Measurements from ENCODE around the gene CRYGS. TPM values are rescaled to one million over a fixed set of nuclear protein-coding genes. Genes with fewer than 3 reads are reported as not detected.

CRYGS gene
- total RNA-seq, 4 donors from 2014 or later = 0.77 to 6.2 (median 2.4) TPM; not detected in 1

DNA sequence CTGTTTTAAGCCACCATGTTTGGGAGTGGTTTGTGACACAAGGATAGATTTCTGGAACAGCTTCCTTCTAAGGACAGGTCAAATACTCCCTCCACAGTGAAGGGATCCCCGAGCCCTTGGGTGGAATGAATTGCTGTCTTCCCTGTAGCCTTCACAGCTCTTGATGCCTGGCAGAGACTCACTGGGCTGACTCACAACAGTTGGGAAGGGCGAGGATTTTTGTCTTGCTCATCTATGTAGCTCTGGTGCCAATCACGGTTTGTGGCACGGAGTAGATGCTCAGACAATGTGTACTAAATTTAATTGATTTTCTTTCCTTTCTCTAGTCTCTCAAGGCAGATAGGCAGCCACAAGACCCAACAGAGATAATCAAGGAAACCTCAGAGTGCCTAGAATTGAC, 27.0 kb downstream of the CRYGS start:
- no peak for TF ChIP-seq POLR2A (IDR thresholded peaks at IDR 0.05)
- TF ChIP-seq, protein P1, sequence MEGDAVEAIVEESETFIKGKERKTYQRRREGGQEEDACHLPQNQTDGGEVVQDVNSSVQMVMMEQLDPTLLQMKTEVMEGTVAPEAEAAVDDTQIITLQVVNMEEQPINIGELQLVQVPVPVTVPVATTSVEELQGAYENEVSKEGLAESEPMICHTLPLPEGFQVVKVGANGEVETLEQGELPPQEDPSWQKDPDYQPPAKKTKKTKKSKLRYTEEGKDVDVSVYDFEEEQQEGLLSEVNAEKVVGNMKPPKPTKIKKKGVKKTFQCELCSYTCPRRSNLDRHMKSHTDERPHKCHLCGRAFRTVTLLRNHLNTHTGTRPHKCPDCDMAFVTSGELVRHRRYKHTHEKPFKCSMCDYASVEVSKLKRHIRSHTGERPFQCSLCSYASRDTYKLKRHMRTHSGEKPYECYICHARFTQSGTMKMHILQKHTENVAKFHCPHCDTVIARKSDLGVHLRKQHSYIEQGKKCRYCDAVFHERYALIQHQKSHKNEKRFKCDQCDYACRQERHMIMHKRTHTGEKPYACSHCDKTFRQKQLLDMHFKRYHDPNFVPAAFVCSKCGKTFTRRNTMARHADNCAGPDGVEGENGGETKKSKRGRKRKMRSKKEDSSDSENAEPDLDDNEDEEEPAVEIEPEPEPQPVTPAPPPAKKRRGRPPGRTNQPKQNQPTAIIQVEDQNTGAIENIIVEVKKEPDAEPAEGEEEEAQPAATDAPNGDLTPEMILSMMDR (IDR thresholded peaks at IDR 0.05) = no peak
- no peaks in the 10 kb centered on the region for H3K27me3 ChIP-seq
- no peak for DNase-seq
- H3K36me3 ChIP-seq = no peaks in the 10 kb centered on the region
- H3K4me3 ChIP-seq = no peak overlapping the region
- peaks cover 0 to 6% of the 10 kb centered on the region in 2 donors for H3K4me1 ChIP-seq
- H3K9me3 ChIP-seq = no peaks in the 10 kb centered on the region
- intact Hi-C loops (cut with DNase I; ENCODE audit: low total_unique reads) = no loop called here
- H3K27ac ChIP-seq = no peak overlapping the region

DNA sequence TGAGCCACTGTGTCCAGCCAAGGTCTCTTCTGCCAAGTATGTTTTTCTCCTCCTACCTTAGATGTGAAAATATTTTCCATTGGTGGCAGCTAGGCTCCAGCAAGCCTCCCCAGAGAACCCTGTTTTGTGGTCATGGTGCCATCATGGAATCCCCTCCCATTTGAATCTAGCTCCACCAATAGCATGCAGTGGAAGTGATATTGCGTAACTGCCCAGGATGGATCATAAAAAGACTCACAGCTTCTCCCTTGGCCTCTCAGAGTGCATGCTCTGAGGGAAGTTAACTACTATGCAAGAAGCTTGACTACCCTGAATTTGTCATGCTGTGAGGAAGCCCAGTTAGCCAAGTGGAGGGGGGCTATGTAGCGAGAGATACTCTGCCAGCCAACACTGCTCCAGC, 27.5 kb downstream of the CRYGS start:
- DNase-seq = no peak
- intact Hi-C loops (cut with DNase I; ENCODE audit: low total_unique reads) = no loop called here

DNA sequence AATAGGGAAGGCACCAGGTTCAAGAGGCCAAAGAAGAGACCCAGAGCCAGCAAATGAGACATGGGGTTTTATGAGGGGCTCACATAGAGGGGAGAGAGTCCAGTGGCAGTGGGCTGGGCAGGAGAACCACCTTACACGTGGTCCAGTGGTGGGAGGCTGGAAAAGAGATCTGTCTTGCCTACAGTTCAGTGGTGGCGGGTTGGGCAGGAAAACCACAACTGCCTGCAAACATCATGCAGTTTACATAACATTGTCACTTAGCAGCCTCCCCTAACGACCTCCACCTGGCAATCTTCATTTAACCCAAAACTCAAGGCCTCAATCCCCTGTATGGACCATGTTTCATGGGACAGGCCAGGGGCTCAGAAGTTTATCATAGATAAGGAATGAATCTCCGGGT, 29.1 kb downstream of the CRYGS start:
- no peak for DNase-seq
- H3K27me3 ChIP-seq = no peaks in the 10 kb centered on the region
- intact Hi-C loops (cut with DNase I; ENCODE audit: low total_unique reads) = no loop called here
- H3K36me3 ChIP-seq = no peaks in the 10 kb centered on the region
- TF ChIP-seq POLR2A (IDR thresholded peaks at IDR 0.05) = no peak
- TF ChIP-seq, protein P1 (IDR thresholded peaks at IDR 0.05) = no peak
- no peak overlapping the region for H3K27ac ChIP-seq
- no peaks in the 10 kb centered on the region for H3K9me3 ChIP-seq
- H3K4me3 ChIP-seq = no peak overlapping the region
- peaks cover 0 to 6% of the 10 kb centered on the region in 2 donors for H3K4me1 ChIP-seq

More for the DNA sequence above, 27.5 kb downstream of the CRYGS start:
- no peak for TF ChIP-seq POLR2A (IDR thresholded peaks at IDR 0.05)
- TF ChIP-seq, protein P1 (IDR thresholded peaks at IDR 0.05) = no peak
- Histone ChIP-seq H3K9me3 (no peaks in the 10 kb centered on the region), H3K36me3 (no peaks in the 10 kb centered on the region), H3K4me1 (peaks cover 0 to 6% of the 10 kb centered on the region in 2 donors), H3K27me3 (no peaks in the 10 kb centered on the region), H3K27ac (no peak overlapping the region), H3K4me3 (no peak overlapping the region)

DNA sequence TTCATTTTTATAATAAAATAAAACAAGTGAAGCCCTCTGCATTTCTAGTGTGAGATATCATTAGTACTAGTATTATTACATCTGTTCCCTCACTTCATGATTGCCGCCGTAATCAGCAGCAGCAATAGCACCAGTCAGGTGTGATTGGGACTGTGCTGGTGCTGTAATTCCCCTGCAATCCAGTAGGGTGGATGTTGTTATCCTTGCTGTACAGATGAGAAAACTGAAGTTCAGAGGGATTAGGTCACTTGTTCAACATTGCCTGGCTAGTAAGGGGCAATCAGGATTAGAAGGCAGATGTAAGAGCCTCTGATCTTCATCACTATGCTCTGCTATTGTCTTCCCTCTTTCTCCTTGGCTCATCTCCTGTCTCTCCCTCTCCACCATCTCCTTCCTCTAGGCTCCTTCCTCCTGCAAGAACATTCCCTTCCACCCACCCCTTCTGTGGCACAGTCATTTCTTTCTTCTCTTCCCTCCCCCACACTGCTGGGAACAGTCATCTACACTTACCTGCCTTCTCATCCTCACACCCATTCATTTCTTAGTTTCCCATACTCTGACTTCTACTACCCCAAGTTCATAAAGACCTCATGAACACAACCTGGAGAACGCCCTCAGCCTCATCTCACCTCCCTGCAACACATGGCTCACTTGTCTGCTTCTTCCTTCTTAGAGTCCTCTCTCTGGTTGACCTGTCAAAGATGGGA, 29.7 kb downstream of the CRYGS start:
- H3K9me3 ChIP-seq = no peaks in the 10 kb centered on the region
- no peaks in the 10 kb centered on the region for H3K36me3 ChIP-seq
- H3K4me3 ChIP-seq = no peak overlapping the region
- no peaks in the 10 kb centered on the region for H3K27me3 ChIP-seq
- peaks cover 0 to 6% of the 10 kb centered on the region in 2 donors for H3K4me1 ChIP-seq
- H3K27ac ChIP-seq = no peak overlapping the region
- TF ChIP-seq, protein P1 (IDR thresholded peaks at IDR 0.05) = no peak
- TF ChIP-seq POLR2A (IDR thresholded peaks at IDR 0.05) = no peak
- intact Hi-C loops (cut with DNase I; ENCODE audit: low total_unique reads) = no loop called here
- DNase-seq = no peak

DNA sequence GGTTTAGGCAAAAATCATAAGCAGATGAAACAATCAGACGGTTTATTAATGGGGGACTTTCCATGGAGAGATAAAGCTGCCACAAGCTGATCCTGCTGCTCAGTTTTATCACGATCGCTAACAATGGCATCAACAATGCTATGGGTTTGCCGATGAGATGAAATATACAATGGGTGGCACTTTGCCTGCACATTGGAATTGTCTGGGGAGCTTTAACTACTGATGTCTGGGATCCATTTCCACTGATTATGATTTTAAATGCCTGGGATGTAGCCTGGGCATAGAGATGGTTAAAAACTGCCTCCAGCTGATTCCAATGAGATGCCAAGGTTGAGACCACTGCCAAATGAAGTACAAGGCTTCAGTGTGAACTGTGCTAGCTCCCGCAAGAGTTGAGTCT, 30.8 kb downstream of the CRYGS start:
- H3K4me3 ChIP-seq = no peak overlapping the region
- intact Hi-C loops (cut with DNase I; ENCODE audit: low total_unique reads) = no loop called here
- TF ChIP-seq POLR2A (IDR thresholded peaks at IDR 0.05) = no peak
- TF ChIP-seq, protein P1 (IDR thresholded peaks at IDR 0.05) = no peak
- H3K4me1 ChIP-seq = peaks cover 0 to 6% of the 10 kb centered on the region in 2 donors
- no peaks in the 10 kb centered on the region for H3K36me3 ChIP-seq
- no peak for DNase-seq
- H3K9me3 ChIP-seq = no peaks in the 10 kb centered on the region
- H3K27me3 ChIP-seq = no peaks in the 10 kb centered on the region
- no peak overlapping the region for H3K27ac ChIP-seq

Data from uterus (tissue), 4 donors.